Nephron (organoid): Measurements from ENCODE around the gene TBCD.

ENCODE experiments used
- H3K27ac Mint-ChIP-seq, 3 experiments: 2 replicates each; pipeline ENCODE4 v1.8.0; 2020; ENCODE audit warnings: mixed read lengths in 3 of 3, mild to moderate bottlenecking in 2 of 3, moderate library complexity in 1 of 3
- H3K27me3 Mint-ChIP-seq: 2 replicates; pipeline ENCODE4 v1.8.0; 2021; ENCODE audit warnings: low read depth, mild to moderate bottlenecking, moderate library complexity, mixed read lengths
- H3K36me3 Mint-ChIP-seq: 2 replicates; pipeline ENCODE4 v1.8.0; 2020; ENCODE audit warnings: low read depth, mixed read lengths
- H3K4me1 Mint-ChIP-seq: 2 replicates; pipeline ENCODE4 v1.8.0; 2020; ENCODE audit warnings: mixed read lengths
- H3K4me3 Mint-ChIP-seq, 3 experiments: 2 replicates each; pipeline ENCODE4 v1.8.0; 2020; ENCODE audit warnings: mild to moderate bottlenecking in 3 of 3, mixed read lengths in 3 of 3, moderate library complexity in 2 of 3
- H3K9me3 Mint-ChIP-seq: 2 replicates; pipeline ENCODE4 v1.8.0; 2020; ENCODE audit warnings: mixed read lengths
- CTCF ChIP-seq, 3 experiments: fragments of 200-600 bp; sonication (generic); IDR thresholded peaks; one replicate each; pipeline ENCODE4 v1.5.0; 2021; ENCODE audit warnings: antibody characterized with exemption in 3 of 3; ENCODE audit not compliant: unreplicated experiment in 3 of 3

The TBCD gene

GRCh38 chr17:82973456-82974135 is 221.7 kb downstream of the TBCD start:
- Mint-ChIP-seq H3K27ac (no peak overlapping the region), H3K4me1 (no peaks in the 10 kb centered on the region), H3K4me3 (no peak overlapping the region), H3K36me3 (peaks cover 4% of the 10 kb centered on the region), H3K9me3 (no peaks in the 10 kb centered on the region), H3K27me3 (peaks cover 4% of the 10 kb centered on the region)
- TF ChIP-seq CTCF (IDR thresholded peaks at IDR 0.05; ENCODE audit: unreplicated experiment in 3 of 3) = no peak

DNA sequence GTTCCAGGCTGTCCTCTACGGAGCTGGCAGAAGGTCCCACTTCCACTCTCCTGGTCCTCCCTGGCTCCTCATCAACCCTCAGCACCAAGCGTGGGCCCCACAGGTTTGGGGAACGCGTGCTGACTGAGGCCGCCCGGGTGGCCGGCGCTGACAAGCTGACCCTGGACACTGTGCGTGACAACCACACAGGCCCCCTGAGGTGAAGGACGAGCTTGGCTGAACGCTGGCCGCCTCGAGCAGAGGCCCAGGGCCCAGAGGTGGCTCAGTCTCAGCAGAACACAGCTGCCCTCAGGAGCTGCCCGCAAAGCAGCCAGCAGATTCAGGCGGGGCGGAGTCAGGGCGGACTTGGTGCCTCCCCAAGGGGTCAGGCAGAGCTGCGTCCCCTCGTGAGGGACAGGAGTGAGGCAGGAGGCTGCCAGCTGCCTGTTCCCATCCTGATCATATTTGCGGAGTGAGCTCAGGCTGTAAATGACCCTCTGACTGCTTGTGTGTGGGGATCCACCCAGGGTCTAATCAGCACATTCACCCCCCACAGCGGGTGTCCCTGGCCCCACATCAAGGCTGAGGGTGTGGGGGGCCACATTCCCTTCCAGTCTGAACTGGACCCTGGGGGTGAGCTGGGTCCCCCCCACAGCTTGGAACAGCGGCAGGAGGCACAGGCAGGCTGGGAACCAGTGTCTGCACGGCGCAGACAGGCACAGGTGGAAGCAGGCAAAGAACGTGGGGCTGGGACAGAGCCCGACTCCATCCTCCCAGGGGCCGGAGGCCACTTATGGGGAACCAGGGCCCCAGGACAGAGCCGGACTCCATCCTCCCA is 222.5 kb downstream of the TBCD start:
- no peak overlapping the region for H3K27ac Mint-ChIP-seq
- H3K36me3 Mint-ChIP-seq = peaks cover 4% of the 10 kb centered on the region
- no peak overlapping the region for H3K4me3 Mint-ChIP-seq
- H3K27me3 Mint-ChIP-seq = peaks cover 4% of the 10 kb centered on the region
- TF ChIP-seq CTCF (IDR thresholded peaks at IDR 0.05; ENCODE audit: unreplicated experiment in 3 of 3) = no peak
- no peaks in the 10 kb centered on the region for H3K9me3 Mint-ChIP-seq
- H3K4me1 Mint-ChIP-seq = no peaks in the 10 kb centered on the region

- no peak for TF ChIP-seq CTCF (IDR thresholded peaks at IDR 0.05; ENCODE audit: unreplicated experiment in 3 of 3)
- Mint-ChIP-seq H3K9me3 (no peaks in the 10 kb centered on the region), H3K4me1 (no peaks in the 10 kb centered on the region), H3K36me3 (peaks cover 8% of the 10 kb centered on the region), H3K27ac (no peak overlapping the region), H3K27me3 (peaks cover 4% of the 10 kb centered on the region), H3K4me3 (no peak overlapping the region)
These were observed 225.2 kb downstream of the TBCD start for GRCh38 chr17:82976982-82977488.

DNA sequence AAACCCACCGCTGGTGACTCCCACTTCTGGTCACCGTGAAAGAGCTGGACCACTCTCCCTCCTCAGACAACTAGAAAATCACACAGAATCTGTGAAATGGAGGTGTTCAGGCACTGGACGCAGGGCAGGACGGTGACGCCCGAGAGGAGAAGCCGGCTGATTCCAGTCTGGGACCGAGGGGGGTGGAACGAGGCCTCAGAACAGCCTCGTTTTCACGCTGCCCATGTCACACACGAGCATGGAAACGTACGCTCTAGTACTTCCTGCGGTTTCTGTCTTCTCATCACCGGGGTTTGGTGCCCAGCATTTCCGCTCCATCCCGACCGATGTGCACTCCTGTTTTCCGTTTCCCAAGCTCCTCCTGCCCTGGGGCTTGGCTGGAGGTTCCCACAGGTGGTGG is 225.7 kb downstream of the TBCD start:
- TF ChIP-seq CTCF (IDR thresholded peaks at IDR 0.05; ENCODE audit: unreplicated experiment in 3 of 3) = no peak
- Mint-ChIP-seq H3K9me3 (no peaks in the 10 kb centered on the region), H3K27me3 (peaks cover 4% of the 10 kb centered on the region), H3K4me3 (no peak overlapping the region), H3K4me1 (no peaks in the 10 kb centered on the region), H3K36me3 (peaks cover 8% of the 10 kb centered on the region), H3K27ac (no peak overlapping the region)

DNA sequence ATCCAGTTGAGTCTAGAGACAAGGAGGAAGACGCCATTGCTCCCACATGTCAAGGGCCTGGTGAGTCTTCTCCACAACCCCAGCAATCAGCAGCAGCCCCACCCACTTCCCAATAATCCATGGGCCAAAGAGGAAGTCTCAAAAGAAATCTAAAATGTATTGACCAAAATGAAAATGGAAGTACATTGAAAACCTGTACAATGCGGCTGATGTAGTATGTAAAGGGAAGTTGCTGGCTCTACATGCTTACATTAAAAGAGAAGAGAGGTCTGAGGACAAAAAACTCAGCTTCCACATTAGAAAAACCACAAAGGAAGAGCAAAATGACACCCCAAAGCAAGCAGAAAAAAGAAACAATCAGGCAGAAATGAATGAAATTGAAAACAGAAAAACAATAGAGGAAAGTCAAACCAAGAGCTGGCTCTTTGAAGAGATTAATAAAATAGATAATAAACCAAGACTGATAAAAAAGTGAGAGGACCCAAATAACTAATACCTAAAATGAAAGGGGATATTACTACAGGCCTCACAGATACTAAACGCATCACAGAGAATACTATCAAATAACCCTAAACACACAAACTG is 227.0 kb downstream of the TBCD start:
- no peak overlapping the region for H3K27ac Mint-ChIP-seq
- no peaks in the 10 kb centered on the region for H3K9me3 Mint-ChIP-seq
- H3K36me3 Mint-ChIP-seq = peaks cover 8% of the 10 kb centered on the region
- no peak for TF ChIP-seq CTCF (IDR thresholded peaks at IDR 0.05; ENCODE audit: unreplicated experiment in 3 of 3)
- peaks cover 4% of the 10 kb centered on the region for H3K27me3 Mint-ChIP-seq
- H3K4me1 Mint-ChIP-seq = no peaks in the 10 kb centered on the region
- H3K4me3 Mint-ChIP-seq = no peak overlapping the region
